ENCODE measurements around the gene CAMK2B.

The CAMK2B gene

DNA sequence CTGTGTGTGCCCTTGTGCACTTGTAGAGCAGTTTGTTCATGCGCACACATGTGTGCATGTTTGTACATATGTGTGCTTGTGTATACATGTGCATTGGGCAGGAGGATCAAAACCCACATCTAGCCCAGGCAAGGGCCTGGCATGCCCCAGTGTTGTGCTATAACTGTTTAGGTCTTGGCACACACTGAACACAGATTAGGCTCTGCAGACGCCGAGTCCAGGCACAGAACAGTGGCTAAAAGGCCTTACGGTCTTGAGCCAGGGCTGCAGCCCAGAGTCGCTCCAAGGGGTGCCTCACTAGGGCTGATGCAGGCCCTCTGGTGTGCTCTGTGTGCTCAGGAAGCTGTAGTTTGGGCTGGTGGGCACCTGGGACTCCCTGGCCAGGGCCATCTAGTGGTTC, 68.9 kb downstream of the CAMK2B start:
- DNase-seq (ENCODE audit: low spot score) = no peak

DNA sequence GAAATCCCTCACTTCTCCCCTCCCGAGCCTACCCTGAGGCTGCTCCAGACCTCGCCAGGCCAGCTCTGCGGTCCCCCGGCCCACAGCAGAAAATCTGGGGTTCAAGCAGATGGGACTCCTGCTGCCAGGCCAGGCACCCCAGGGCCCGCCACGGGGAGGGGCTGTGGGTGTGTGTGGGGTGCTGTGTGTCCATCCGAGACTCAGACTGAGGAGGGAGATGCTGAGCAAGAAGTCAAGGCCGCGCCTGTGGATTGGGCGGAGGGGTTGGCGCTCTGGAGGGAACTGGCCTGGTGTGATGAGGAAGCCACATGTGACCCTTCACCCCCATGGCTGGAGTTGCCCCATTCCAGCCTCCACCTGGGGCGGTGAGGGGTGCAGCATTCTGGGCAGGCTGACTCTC, 73.5 kb downstream of the CAMK2B start:
- no peak for DNase-seq (ENCODE audit: low spot score)

DNA sequence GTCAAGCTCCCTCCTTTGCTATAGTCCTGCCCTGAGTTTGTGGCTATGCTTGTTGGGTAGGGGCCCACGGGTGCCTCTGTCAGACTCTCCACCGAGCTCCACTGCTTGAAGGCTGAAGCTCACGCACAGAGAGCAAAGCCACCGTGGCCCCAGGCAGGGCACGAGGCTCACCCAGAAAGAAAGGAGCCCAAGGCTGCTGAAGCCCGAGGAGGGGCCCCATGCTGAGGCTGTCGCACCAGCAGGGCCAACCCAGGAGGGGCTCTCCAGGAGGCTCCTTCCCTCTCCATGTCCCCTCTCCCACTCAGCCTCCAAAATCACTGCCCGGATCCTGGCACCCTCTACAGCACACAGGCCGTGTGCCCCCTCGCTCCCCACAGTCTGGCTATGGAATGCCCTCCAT, 74.1 kb downstream of the CAMK2B start:
- DNase-seq (ENCODE audit: low spot score) = no peak

DNA sequence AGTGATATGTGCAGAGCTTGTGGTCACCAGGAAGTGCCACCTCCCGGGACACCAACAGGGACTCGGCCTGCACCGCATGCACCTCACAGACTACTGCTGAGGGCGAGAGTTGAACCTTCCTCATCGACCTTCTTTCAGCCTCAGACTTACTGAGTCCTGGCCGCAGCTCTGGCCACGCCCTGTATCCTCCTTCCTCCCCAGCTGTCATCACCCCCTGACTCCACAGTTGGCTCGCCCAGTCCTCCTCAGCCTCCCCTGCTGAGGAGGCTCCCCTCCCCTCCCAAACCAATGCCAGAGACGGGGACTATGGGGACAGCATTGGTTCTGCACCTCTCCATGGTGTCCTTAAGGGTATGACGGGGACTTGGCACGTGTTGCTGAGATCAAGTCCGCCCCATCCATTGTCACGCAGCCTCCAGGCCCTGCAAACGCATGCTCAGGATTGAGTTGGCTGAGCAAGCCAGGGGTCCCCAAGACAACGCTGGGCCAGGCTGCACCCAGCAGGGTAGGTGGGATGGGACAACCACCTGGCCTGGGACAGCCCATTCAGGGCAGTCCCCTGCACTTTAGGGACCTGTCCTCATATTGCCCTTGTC, 75.7 kb downstream of the CAMK2B start:
- DNase-seq (ENCODE audit: low spot score) = no peak

DNA sequence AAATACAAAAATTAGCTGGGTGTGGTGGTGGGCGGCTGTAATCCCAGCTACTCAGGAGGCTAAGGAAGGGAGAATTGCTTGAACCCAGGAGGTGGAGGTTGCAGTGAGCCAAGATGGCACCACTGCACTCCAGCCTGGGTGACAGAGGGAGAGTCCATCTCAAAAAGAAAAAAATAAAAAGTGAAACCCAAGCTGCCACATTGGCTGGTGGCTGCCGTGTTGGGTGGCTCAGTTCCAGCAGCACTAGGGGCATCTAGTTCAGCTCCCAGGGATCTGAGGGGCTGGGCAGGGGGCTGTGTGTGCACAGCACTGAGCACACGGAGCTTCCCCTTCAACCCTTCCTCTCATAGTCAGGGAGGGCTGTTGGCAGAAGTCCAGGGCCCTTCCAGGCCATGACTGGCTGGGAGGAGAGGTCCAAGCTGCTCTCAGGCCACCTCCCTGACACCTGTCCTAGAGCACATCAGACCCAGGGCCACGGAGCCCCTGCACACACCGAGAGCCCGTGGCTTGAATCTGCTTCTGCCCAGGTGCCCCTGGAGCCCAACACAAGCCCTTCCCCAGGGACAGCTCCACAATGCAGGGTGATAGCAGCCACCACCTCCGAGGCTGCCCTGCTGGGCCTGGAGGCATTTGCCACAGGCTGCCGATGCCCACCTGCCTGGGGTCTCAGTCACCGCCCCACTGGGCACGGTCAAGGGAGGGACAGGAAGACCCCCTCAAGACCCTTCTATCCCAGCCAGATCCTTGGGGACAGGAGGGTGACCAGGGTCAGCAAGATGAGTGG, 77.3 kb downstream of the CAMK2B start:
- no peak for DNase-seq (ENCODE audit: low spot score)

DNA sequence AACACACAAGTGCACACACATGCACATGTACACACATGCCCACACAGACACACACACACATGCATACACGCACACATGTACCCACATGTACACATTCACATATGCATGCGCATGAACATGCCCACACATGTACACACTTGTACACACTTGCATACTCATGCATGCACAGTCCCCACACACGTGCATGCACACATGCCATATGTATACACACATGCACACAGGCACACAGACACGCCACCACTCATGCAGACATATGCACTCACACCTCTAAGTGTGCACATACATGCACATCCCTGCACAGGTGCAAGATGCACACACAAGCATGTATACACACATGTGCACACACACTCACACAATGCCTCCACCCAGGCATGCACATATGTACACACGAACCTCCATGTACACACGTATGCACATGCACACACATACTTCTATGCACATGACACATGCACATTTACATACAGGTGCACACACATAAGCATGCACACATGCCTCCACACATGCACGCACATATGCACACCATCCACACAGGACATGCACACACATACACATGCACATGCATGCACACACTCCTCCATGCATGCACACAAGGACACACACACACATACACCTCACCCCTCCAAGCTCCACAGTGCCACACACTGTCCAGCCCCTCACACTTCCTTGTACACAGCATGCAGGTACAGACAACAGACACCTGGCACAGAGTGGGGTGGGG, 78.8 kb downstream of the CAMK2B start:
- DNase-seq (ENCODE audit: low spot score) = no peak

DNA sequence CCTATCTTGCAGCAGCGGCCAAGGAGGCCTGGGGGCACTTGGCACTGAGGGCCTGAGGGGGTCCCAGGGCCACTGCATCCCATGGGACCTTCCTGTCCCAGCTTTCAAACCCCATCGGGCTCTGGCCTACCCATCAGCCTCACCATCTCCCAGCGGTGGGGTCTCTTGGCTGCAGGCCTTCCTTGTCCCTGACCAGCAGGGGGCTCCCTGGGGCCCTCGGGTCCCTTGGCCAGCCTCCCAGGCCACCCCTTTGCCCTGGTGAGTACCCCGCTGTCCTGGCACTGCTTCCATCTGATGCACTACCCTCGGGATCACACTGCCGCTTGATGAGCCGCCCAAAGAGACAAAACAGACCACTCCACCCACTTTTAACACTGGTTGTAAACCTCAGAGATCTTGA, 81.1 kb downstream of the CAMK2B start:
- peak; percentile 68 for DNase-seq (ENCODE audit: low spot score)

DNA sequence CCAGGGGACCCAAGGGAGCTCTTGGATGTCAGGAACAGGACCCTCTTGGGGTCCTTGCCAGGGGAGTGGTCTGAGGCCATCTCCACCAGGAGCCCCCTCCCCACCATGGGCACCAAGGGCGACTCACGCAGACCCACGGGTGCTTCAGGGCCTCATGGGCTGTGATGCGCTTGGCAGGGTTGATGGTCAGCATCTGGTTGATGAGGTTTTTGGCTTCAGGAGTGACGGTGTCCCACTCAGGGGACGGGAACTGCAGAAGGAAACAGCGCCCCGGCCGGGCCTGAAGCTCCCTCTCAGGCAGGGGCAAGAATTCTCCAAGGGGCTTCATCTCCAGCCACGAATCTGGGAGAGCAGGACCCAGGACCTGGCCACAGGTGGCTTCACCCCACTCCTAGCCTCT, 83.3 kb downstream of the CAMK2B start:
- no peak for DNase-seq (ENCODE audit: low spot score)

DNA sequence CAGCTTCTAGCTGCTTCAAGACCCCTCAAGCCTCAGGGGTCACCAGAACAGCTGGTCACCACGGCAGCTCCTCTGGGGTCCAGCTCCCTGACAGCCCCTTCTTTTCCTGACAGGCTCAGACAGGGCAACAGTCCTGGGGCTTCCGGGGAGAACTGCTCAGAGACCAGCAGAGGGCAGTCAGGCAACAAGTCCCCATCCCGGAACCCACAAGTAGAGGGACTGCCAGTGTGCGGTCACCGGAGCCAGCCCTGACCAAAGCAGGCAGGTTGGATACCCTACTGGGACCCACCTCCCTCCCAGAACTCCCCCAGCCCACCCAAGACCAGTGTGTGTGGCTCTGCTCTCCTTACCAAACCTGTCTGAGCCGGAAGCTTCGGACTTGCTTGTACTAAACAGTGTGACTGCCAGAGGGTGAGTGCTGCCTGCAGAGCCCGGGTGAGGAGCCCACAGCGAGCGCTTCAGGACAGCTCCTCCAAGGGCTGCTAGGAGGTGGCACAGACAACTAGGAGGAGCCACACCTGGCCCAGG, 84.3 kb downstream of the CAMK2B start:
- DNase-seq (ENCODE audit: low spot score) = peak; percentile 99

DNA sequence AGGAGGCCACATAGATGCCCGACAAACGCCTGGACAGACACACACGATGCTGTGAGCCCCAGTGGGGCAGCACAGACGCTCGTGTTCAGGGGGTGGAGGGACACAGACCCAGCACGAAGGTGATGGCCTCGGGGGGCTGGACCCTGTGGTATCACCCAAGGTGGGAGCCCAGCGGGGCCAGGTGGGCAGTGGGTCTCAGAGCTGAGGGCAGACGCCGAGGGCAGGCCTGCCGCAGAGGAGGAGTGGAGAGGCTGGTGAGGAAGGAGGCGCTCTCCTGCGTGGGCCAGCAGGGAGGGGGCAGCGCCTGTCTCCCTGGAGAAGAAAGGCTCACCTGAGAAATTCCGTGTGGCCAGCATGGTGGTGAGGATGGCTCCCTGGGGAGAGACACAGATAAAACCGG, 85.0 kb downstream of the CAMK2B start:
- no peak for DNase-seq (ENCODE audit: low spot score)

DNA sequence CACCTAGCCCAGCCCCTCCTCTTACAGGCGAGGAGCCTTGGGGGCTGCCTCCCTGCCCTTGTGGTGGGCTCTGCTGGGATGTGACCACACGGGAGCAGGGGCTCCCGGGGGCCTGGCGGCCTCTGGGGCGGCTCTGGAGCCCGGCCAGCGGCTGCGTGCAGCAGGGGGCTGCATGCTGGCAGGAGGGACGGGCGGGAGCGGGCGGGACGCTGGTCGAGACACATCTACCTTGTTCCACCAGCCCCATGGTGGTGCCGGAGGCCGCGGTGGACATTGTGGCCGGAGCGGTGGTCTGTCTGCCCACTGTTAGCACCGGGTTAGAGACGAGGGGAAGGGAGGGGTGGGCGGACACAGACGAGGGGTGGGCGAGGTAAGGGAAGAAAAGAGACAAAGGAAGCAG, 86.0 kb downstream of the CAMK2B start:
- no peak for DNase-seq (ENCODE audit: low spot score)

DNA sequence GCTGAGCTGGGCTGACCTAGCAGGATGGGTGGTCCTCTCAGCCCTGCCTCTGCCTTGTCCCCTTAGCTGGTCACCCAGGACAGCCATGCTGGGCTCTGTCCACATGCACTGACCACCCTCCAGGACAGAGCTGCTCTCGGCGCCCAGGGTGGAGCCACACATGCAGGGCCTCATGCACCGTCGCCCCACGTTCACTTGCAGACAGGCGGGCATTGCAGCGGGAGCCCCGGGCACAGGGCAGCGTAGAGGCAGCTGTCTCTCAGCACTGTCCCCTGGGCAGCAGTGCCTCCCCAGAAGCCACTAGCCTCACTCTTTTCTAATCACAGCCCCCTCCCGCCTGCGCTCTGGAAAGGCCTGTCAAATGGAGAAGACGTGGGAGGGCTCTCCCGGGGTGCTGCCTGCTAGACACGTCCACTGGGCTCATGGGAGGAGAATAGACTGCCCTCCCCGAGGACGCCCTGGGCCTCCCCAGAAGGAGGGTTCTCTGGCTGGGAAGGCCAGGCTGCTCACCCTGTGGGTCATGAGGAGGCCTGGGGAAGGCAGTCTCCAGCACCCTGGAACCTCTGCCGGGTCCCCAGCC, 87.2 kb downstream of the CAMK2B start:
- DNase-seq (ENCODE audit: low spot score) = no peak

DNA sequence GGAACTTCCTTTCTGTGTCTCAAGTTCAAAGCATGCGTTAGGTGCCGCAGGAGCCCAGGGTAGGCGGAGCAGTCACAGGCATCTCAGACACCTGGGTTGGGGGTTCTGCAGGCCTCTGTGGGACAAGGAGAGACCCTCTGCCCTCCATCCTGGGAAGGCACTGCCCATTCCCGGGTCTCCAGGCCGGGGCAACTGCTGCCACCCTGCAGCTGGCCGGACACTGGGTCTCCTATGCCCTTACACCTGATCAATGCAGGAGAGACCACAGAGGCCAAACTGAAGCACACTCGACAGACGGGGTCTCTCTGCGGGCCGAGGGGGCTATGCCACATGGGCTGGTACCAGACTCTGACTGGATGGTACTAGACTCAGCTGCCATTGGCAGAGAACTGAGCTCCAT, 87.7 kb downstream of the CAMK2B start:
- DNase-seq (ENCODE audit: low spot score) = no peak

DNA sequence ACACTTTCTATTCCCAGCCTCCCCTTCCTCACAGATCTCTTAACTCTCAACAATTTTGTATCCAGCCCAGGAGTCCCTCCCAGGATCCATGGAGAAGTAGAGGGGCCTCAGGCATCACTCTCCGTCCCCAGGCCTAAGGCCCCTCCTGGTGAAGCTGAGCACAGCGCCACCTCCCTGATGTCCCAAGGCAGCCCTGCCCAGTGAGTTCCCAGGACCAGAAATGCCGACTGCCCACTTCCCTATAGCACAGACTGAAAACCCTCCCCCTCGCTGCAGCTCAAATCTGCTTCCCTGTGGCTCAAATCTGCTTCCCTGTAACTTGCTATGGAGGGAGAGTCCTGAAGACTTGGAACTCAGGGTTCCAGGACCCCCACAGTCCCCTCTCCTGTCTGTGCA, 89.1 kb downstream of the CAMK2B start:
- DNase-seq (ENCODE audit: low spot score) = no peak

DNA sequence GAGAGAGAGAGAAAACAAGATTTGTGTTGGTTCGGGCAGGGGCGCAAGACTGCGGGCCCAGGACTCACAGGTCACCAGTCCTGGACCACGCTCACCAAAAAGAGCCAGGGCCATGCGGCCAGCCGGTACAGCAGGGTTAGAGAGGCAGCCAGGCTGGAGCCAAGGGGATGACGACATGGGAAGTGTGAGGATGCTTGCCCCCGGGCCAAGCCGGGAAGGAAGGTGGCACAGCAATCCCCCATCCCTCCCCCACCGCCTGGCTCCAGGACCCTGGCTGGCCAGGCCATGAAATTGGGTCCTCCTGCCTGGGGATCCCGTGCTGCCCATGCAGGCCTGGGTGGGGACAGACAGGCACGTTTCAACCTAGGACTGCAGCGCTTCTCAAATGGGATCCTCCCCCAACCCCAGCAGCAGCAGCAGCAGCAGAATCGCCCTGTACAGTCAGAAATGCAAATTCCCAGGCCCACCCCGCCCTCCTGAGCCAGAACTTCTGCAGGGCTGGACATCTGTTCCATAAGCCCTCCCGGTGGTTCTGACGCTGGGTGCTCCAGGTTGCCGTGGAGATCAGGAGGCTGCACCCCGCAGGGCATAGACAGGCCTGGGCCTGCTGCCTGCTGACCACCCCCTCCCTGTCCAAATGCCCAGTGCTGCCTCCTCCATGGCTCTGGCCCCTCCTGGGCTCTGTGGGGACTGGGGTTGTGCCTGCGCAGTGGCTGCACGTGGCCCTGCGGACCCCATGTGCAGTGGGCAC, 89.6 kb downstream of the CAMK2B start:
- no peak for DNase-seq (ENCODE audit: low spot score)

DNA sequence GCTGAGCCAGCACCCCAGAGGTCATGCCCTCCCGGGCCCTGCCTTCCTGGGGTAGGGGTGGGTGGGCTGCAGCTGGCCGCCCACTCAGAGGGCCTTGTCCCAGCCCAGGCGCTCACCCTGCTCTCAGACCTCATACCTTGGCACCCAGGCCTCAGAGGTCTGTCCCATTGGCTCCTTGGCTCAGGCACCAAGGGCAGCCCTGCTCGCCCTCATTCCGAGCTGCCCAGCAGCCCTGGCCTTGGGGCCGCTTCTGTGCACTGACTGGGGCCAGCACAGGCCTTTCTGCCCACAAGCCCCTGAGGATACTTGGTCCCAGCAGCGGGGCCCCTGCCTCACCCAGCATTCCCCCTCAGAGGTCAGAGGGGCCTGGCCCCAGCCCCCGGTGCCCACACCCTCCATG, 90.3 kb downstream of the CAMK2B start:
- no peak for DNase-seq (ENCODE audit: low spot score)

DNA sequence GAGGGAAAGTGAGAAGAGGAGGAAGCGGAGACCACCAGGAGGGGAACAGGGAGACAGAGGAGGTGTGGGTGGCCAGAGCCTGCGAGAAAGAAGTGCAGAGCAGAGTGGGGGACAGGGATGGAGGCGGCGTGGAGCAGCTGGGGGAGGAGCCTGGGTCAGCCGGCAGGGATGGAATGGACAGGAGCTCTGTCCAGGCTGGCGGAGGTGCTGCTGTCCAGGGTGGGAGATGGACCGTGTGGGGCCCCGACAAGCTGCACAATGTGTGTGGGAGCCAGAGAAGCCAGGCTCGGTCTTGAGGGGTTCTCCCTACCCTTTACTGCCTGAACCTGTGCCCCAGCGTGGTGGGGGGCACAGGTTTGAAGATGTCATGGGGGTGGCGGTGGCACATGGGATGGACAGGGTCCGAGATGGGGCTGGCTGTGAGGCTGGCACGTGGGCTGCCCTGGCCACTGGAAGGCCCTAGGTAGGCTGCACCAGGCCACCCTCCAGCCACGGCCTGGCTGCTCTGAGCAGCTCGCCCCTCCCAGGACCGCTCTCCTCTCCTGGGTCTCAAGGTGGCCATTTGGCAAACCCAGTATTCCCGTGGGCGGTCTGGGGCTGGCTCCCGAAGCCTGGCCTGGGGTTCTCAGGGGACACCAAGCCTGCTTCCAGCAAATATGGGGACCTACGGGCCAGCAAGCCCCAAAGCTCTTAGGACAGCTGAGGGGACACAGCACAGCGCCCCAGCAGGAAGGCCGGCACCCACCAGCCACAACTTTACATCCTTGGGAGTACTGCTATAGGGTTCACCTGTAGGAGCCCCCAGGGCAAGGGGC, 92.3 kb downstream of the CAMK2B start:
- no peak for DNase-seq (ENCODE audit: low spot score)

DNA sequence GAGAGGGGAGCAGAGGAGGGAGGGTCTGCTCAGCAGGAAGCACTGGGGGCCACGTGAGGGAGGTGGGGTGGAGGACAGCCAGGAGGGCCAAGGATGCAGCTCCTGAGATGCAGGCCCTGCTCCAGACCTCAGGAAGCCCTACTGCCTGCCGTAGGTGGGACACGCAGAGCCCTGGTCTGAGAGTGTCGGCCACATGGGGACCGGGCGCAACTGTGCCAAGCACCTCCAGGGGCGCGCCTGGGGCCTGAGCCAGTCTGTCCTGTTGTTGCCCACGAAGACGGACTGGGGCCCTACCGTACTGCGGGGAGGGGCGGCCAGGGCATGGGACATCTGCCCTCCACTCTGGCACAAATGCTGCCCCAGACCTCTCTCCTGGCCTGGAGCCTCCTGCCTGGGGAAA, 93.0 kb downstream of the CAMK2B start:
- DNase-seq (ENCODE audit: low spot score) = no peak

DNA sequence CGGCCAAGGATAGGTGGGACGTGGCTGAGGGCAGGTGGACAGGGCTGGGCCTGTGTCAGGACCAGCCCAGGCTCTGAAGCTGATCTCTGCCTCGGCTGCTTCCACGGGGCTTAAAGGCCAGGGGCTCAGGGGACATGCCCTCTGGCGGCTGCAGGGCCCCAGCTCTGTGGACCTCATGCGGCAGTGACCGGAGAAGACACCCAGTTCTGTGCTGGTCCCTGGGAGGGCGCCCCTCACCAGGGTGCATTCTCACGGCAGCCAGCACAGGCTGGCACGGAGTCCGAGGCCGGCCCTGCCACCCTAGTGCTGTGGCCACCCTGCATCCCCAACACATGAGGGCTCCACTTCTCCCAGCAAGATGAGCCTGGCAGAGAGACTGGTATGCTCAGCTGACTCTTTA, 94.3 kb downstream of the CAMK2B start:
- DNase-seq (ENCODE audit: low spot score) = no peak

DNA sequence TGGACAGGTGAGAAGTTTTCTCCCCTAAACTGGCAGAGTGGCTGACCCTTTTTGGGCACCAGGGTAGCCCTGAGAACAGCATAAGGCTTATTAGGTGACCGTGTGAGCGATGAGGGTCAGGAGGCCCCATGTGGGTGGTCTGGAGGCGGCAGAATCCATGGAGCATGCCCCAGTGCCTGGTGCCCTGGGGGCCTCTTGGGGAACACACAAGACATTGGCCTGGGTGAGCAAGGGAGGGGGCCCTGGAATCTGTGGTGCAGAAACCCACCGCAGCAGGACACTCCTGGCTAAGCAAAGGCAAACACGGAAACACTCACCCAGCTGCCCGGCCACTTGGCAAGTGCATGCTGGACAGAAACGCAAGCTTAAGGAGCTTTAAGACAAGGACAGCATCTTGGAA, 95.1 kb downstream of the CAMK2B start:
- DNase-seq (ENCODE audit: low spot score) = no peak

DNA sequence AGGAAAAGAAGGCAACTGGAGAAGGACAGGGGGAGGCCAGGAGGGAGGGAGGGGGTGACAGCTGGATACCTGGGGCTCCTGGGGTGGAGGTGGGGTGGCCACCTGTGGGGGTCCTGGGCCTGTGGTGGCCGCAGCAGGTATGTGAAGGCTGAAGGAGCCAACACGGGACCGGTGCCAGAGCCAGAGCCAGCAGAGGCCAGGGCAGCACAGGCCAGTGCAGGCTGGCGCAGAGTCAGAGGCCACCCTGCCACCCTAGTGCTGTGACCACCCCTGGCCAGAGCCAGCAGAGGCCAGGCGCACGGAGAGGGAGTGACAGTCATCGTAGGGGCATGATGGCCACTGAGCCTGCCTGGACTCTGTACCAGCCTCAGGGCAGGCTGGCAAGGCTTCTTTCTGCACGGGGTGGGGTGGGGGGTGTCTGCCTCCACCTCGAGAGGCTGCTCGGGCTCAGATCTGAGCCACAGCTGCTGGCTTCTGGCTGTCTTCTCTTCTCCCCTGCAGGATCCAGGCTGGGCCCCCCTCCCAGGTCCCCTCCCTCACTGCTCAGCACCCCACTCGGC, 95.8 kb downstream of the CAMK2B start:
- no peak for DNase-seq (ENCODE audit: low spot score)
